Measurements from ENCODE around the gene NAGS.

- TF ChIP-seq CTCF (IDR thresholded peaks at IDR 0.05; ENCODE audit: borderline replicate concordance, extremely low read depth, low read length, poor library complexity, severe bottlenecking) = no peak
- TF ChIP-seq EZH2 (IDR thresholded peaks at IDR 0.05; ENCODE audit: borderline replicate concordance, low read depth, low read length, severe bottlenecking) = no peak
Observed at GRCh38 chr17:44000141-44000860, 4.1 kb upstream of the NAGS start.
